ENCODE measurements around the gene MZT2A.
"Not testable (repeated sequence)": the region's sequence is repeated elsewhere in the genome, so short reads cannot be mapped to it uniquely, and the experiment has no call there.

MZT2A gene

GRCh38 chr2:131445896-131446295 lies 46.3 kb downstream of the MZT2A start:
- DNase-seq: no peak

GRCh38 chr2:131445515-131445797 lies 46.7 kb downstream of the MZT2A start:
- DNase-seq: not testable (repeated sequence)

GRCh38 chr2:131444736-131445514 lies 47.3 kb downstream of the MZT2A start:
- DNase-seq: not testable (repeated sequence)

- DNase-seq: not testable (repeated sequence)
Measured at GRCh38 chr2:131440742-131441468, 51.3 kb downstream of the MZT2A start.
